Measurements from ENCODE around the gene LMOD3.

The LMOD3 gene

GRCh38 chr3:69122403-69122802 is at the start of gene LMOD3:
TSS of gene LMOD3 (minus strand) at chr3:69122595. CDS start at chr3:69122386, 209 bp downstream.
- no peak for DNase-seq (ENCODE audit: extremely low read depth in 1 of 2, low read depth in 1 of 2)

GRCh38 chr3:69172058-69172457 is 49.7 kb upstream of the LMOD3 start:
- no peak for DNase-seq (ENCODE audit: extremely low read depth in 1 of 2, low read depth in 1 of 2)

- no peak for DNase-seq (ENCODE audit: extremely low read depth in 1 of 2, low read depth in 1 of 2)
Observed at GRCh38 chr3:69166446-69166845, 44.1 kb upstream of the LMOD3 start.

GRCh38 chr3:69165744-69166143 is 43.3 kb upstream of the LMOD3 start:
- no peak for DNase-seq (ENCODE audit: extremely low read depth in 1 of 2, low read depth in 1 of 2)

- no peak for DNase-seq (ENCODE audit: extremely low read depth in 1 of 2, low read depth in 1 of 2)
Observed at GRCh38 chr3:69164296-69164695, 41.9 kb upstream of the LMOD3 start.

- DNase-seq (ENCODE audit: extremely low read depth in 1 of 2, low read depth in 1 of 2) = no peak
Observed at GRCh38 chr3:69162308-69162980, 40.0 kb upstream of the LMOD3 start.

- no peak for DNase-seq (ENCODE audit: extremely low read depth in 1 of 2, low read depth in 1 of 2)
Observed at GRCh38 chr3:69161587-69162307, 39.4 kb upstream of the LMOD3 start.

GRCh38 chr3:69160525-69160924 is 38.1 kb upstream of the LMOD3 start:
- DNase-seq (ENCODE audit: extremely low read depth in 1 of 2, low read depth in 1 of 2) = no peak

- no peak for DNase-seq (ENCODE audit: extremely low read depth in 1 of 2, low read depth in 1 of 2)
Observed at GRCh38 chr3:69160107-69160506, 37.7 kb upstream of the LMOD3 start.

- no peak for DNase-seq (ENCODE audit: extremely low read depth in 1 of 2, low read depth in 1 of 2)
Observed at GRCh38 chr3:69149586-69149985, 27.2 kb upstream of the LMOD3 start.

GRCh38 chr3:69145688-69146087 is 23.3 kb upstream of the LMOD3 start:
- DNase-seq (ENCODE audit: extremely low read depth in 1 of 2, low read depth in 1 of 2) = no peak

GRCh38 chr3:69144631-69145245 is 22.3 kb upstream of the LMOD3 start:
- no peak for DNase-seq (ENCODE audit: extremely low read depth in 1 of 2, low read depth in 1 of 2)

- DNase-seq (ENCODE audit: extremely low read depth in 1 of 2, low read depth in 1 of 2) = no peak
Observed at GRCh38 chr3:69143612-69144011, 21.2 kb upstream of the LMOD3 start.

GRCh38 chr3:69142797-69143454 is 20.5 kb upstream of the LMOD3 start:
- no peak for DNase-seq (ENCODE audit: extremely low read depth in 1 of 2, low read depth in 1 of 2)

GRCh38 chr3:69142090-69142489 is 19.7 kb upstream of the LMOD3 start:
- DNase-seq (ENCODE audit: extremely low read depth in 1 of 2, low read depth in 1 of 2) = no peak

GRCh38 chr3:69141313-69141712 is 18.9 kb upstream of the LMOD3 start:
- no peak for DNase-seq (ENCODE audit: extremely low read depth in 1 of 2, low read depth in 1 of 2)

GRCh38 chr3:69137412-69137811 is 15.0 kb upstream of the LMOD3 start:
- DNase-seq (ENCODE audit: extremely low read depth in 1 of 2, low read depth in 1 of 2) = no peak

GRCh38 chr3:69137005-69137404 is 14.6 kb upstream of the LMOD3 start:
- no peak for DNase-seq (ENCODE audit: extremely low read depth in 1 of 2, low read depth in 1 of 2)

GRCh38 chr3:69130689-69131088 is 8.3 kb upstream of the LMOD3 start:
- no peak for DNase-seq (ENCODE audit: extremely low read depth in 1 of 2, low read depth in 1 of 2)

GRCh38 chr3:69129531-69129930 is 7.1 kb upstream of the LMOD3 start:
- no peak for DNase-seq (ENCODE audit: extremely low read depth in 1 of 2, low read depth in 1 of 2)

- no peak for DNase-seq (ENCODE audit: extremely low read depth in 1 of 2, low read depth in 1 of 2)
Observed at GRCh38 chr3:69128509-69128908, 6.1 kb upstream of the LMOD3 start.

GRCh38 chr3:69126999-69127398 is 4.6 kb upstream of the LMOD3 start:
- no peak for DNase-seq (ENCODE audit: extremely low read depth in 1 of 2, low read depth in 1 of 2)
